ENCODE results near the gene VMO1. TPM values are rescaled to one million over a fixed set of nuclear protein-coding genes. Genes with fewer than 3 reads are reported as not detected.
"Not testable (repeated sequence)": the region's sequence is repeated elsewhere in the genome, so short reads cannot be mapped to it uniquely, and the experiment has no call there.

VMO1 gene, protein sequence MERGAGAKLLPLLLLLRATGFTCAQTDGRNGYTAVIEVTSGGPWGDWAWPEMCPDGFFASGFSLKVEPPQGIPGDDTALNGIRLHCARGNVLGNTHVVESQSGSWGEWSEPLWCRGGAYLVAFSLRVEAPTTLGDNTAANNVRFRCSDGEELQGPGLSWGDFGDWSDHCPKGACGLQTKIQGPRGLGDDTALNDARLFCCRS
- total RNA-seq = 0.97 TPM
- long read RNA-seq = 0 reads

DNA sequence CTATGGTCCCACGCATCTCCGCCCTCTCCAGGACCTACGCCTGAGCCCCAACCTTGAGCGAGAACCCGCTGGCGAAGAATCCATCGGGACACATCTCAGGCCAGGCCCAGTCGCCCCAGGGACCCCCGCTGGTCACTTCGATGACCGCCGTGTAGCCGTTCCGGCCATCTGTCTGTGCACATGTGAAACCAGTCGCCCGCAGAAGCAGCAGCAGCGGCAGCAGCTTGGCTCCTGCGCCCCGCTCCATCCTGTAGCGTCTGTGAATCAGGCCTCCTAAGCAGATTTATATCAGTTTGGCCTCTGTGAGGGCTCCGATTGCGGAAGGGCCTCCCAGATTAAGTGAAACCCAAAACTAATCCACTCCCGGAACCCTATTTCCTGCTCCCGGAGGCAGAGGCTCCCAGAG, at the start of gene VMO1:
VMO1 (minus strand) TSS at position 259 of the 406 bp plus-strand sequence; CDS start at position 247, 12 bp downstream.
- DNase-seq (ENCODE audit: low spot score) = no peak
- intact Hi-C loops (cut with DNase I) = loop anchor here (2.0 to 5.0 kb wide), 3 partner anchors 54 to 97 kb away; partner anchors contain the start of genes ARRB2 and MED11

GRCh38 chr17:4834681-4835020, 48.5 kb upstream of the VMO1 start:
- DNase-seq (ENCODE audit: low spot score) = no peak
- intact Hi-C loops (cut with DNase I) = loop anchor here (2.0 to 5.0 kb wide), 2 partner anchors 38 to 48 kb away; partner anchors contain the start of gene PSMB6

- intact Hi-C loops (cut with DNase I) = loop anchor here (1.0 to 2.0 kb wide), 2 partner anchors 37 to 44 kb away; partner anchors contain the start of gene PSMB6
- DNase-seq (ENCODE audit: low spot score) = no peak
Measured at GRCh38 chr17:4833941-4834680, 47.9 kb upstream of the VMO1 start.

DNA sequence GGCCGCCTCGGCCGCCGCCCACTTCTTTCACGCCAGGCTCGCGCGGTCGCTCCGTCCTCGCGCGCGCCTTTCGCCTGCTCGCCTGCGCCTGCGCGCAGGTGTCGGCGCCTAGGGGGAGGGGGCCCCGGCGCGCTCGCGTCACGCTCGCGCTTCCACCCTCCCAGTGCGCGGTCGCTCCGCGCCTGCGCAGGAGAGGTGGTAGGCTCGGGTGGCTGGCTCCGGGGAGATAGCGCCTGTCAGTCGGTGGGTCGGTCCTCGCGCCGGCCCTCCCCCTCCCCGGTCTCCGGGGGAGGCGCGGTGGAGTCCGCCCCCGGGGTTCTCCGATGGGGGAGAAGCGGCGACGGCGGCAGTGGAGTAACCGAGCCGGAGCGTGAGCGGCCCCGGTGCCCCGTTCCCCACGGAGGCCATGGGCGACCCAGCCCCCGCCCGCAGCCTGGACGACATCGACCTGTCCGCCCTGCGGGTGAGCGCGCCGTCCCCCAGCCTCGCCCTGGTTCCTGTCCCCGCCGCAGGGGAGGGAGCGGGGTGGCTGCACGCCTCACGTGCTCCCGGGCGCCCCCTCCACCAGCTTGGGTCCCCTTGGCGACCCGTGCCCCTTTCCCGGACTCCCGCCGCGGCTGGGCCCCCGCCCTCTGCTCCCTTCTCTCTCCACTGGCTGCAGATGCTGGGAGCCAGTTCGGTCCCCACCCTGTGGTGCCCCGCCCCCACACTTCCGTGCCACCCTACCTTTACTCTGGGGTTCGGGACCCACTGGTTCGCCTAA, 47.2 kb upstream of the VMO1 start, which contains the start of gene MINK1:
MINK1 (plus strand) TSS at position 163 of the 763 bp plus-strand sequence; CDS start at position 407, 244 bp downstream.
- intact Hi-C loops (cut with DNase I) = loop anchor here (1.0 kb wide), 1 partner anchor 43 kb away; no protein-coding TSS in a partner anchor
- DNase-seq (ENCODE audit: low spot score) = peak; percentile 95

GRCh38 chr17:4832829-4833177, 46.6 kb upstream of the VMO1 start:
- not testable (repeated sequence) for DNase-seq (ENCODE audit: low spot score)
- intact Hi-C loops (cut with DNase I) = loop anchor here (1.0 kb wide), 1 partner anchor 43 kb away; no protein-coding TSS in a partner anchor

DNA sequence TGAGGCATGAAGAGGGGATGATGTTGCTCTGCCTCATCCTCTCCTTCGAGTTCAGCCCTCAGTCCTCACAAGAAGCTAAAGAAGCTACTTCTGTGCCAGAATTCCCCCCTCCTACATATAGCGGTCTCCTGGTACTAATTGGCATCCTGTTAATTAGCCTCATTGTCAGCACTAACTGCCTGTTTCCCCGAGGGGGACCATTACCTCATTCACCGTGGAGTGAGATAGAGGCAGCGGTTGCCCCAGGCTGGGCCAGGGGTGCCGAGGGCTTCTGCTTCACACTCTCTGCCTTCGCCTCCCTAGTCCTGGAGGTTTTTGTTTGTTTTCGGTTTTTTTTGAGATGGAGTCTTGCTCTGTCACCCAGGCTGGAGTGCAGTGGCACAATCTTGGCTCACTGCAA, 41.2 kb upstream of the VMO1 start:
- intact Hi-C loops (cut with DNase I) = no loop called here
- DNase-seq (ENCODE audit: low spot score) = no peak

DNA sequence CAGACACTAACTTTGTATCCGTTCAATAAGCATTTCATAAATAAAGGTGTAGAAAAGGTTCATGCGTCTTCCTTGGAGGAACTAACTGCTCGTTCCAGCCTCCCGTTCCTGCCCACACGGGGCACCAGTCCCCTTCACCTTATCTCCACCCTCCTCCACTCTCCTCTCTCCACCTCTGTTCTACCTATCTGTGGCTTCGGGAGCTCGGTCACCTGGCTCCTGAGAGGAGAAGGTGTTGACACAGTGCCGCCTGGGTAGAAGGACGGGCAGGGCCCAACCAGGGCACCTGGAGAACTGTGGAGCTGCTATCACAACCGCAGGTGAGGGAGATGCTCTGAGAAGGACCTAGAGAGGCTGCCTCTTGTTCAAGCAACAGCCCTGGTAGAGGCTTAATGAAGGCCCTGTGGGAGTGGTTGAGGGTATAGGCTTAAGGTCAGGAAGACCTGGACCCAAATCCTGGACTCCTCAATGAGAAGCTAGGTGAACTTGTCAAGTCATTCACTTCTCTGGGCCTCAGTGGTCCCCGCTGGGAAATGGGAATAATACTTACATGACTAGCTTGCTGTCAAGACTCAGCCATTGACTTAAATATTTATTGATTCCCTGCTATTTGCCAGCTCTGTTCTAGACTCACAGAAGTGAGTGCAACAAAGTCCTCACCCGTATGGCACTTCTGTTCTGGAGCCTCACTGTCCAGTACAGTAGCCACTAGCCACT, 37.4 kb upstream of the VMO1 start:
- intact Hi-C loops (cut with DNase I) = no loop called here
- no peak for DNase-seq (ENCODE audit: low spot score)

DNA sequence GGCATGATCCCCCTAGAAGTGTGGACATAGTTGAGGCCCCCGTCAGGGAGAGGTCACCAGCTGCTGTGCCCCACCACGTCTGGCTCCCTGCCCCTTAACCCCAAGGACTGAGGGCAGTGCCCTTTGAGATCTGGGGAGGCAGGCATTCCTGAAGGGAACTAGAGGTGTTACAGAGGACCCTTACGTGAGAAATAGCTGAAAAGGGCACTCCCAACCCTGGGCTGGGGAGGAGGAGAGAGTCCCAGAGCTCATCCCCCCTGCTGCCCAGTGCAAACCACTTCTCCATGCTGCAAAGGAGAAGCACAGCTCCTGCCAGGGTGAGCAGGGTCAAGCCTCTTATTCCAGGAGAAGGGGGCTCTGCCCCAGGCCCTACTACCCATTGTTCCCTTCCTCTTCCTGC, 36.7 kb upstream of the VMO1 start:
- no peak for DNase-seq (ENCODE audit: low spot score)
- intact Hi-C loops (cut with DNase I) = no loop called here

DNA sequence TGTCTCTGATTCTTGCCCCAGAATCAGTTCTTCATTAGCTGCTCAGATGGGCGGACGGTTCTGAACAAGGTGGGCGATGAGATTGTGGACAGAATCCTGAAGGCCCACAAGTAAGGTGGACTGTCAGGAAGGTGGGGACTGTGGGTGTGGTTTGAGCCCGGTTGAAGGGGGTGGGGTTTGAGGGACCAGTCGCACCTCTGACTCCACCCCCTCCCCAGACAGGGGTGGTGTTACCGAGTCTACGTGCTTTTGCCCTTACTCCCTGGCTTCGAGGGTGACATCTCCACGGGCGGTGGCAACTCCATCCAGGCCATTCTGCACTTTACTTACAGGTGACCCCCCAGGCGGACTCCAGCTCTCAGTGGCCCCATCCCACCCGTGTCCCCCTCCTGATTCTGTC, 32.1 kb upstream of the VMO1 start:
- no peak for DNase-seq (ENCODE audit: low spot score)
- intact Hi-C loops (cut with DNase I) = no loop called here

DNA sequence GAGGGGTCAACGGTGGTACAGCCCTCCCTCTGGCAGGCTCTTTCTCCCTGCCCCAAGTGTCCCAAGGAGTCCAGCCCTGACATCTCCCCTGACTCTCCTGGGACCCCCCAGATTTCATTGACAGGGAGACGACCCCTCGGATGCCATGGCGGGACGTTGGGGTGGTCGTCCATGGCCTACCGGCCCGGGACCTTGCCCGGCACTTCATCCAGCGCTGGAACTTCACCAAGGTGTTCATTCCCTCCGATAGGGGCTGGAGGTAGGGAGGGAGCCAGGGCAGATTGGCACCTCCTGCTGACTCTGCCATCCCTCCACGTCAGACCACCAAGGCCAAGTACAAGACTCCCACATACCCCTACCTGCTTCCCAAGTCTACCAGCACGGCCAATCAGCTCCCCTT, 30.7 kb upstream of the VMO1 start:
- intact Hi-C loops (cut with DNase I) = no loop called here
- DNase-seq (ENCODE audit: low spot score) = no peak

GRCh38 chr17:4815043-4815675, 29.0 kb upstream of the VMO1 start:
- intact Hi-C loops (cut with DNase I) = no loop called here
- DNase-seq (ENCODE audit: low spot score) = no peak

- intact Hi-C loops (cut with DNase I) = no loop called here
Measured at GRCh38 chr17:4812690-4813089, 26.5 kb upstream of the VMO1 start.

DNA sequence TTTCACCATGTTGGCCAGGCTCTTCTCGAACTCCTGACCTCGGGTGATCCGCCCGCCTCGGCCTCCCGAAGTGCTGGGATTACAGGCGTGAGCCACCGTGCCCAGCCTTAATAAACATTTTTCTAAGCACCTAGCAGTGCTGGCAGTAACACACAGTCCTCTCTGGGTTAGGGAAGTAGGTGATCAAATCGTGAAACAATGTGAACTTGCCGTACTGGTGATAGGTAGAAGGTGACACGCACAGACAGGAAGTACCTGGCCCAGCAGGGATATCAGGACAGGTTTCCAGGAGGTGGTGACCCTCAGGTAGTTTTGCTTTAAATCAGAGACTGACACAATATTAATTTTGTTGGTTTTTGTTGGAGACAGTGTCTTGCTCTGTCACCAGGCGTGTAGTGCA, 25.3 kb upstream of the VMO1 start:
- DNase-seq (ENCODE audit: low spot score) = no peak
- intact Hi-C loops (cut with DNase I) = no loop called here

More at GRCh38 chr17:4812690-4813089, 26.5 kb upstream of the VMO1 start:
- no peak for DNase-seq (ENCODE audit: low spot score)

- intact Hi-C loops (cut with DNase I) = no loop called here
- DNase-seq (ENCODE audit: low spot score) = no peak
Measured at GRCh38 chr17:4810696-4811290, 24.6 kb upstream of the VMO1 start.

DNA sequence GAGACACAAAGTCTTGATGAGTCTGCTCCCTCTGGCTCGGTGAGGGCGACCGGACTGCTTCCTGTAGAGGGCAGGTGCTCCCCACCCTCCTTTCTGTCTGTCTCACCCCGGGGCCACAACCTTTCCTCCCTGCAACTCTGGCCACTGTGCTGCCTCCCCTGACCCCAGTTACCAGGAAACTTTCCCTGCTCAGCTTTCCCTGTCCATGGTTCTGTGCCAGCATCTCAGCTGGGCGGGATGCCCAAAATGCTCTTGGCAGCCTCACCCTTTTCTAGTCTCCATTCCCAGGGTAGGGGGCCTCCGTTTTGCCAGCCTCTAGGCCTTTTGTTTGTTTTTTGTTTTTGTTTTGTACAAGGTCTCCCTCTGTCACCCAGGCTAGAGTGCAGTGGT, 22.2 kb upstream of the VMO1 start:
- no peak for DNase-seq (ENCODE audit: low spot score)
- intact Hi-C loops (cut with DNase I) = no loop called here

GRCh38 chr17:4807605-4808377, 21.6 kb upstream of the VMO1 start:
- intact Hi-C loops (cut with DNase I) = no loop called here
- no peak for DNase-seq (ENCODE audit: low spot score)

DNA sequence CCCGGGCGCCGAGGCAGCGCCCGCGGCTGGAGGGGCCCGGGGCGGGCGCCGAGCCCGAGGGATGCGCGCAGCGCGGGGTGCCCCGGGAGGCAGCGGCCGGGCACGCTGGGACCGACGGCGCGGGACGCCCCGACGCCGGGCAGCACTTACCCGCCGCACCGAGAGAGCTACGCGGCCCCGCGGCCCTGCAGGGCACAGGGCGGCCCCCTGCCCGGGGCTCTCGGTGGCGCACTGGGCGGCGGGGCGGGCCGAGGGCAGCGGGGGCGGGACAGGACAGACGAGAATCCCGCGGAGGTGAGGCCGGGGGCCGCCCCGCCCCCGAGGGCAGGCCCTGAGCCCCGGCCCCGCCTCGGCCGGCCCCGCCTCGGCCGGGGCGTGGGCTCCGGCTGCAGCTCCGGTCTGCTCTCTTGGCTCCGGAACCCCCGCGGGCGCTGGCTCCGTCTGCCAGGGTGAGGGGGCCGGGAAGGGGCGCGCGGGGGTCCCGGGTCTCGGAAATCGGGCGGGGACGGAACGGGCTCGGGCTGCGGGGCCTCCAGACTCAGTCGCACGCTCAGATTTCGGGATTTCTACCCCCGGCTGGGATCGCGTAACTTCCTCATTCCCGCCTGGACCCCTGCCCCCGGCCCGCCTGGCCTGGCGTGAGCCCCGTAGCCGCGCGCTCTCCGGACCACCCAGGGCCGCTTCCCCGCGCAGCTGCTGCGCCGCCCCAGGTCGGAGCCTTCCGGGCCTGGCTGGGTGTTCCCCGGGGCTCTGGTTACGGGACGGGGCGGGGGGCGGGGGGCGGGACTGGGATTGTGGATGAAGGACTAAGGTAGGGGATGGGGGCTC, 20.8 kb upstream of the VMO1 start, which contains the start of gene PLD2:
PLD2 (plus strand) TSS at position 376 of the 828 bp plus-strand sequence. CDS start 621 bp downstream, outside the sequence.
- DNase-seq (ENCODE audit: low spot score) = peak; percentile 95
- intact Hi-C loops (cut with DNase I) = no loop called here

Data from cardiac septum (tissue), 1 donor.